Neural cell (in vitro differentiated cells): Measurements from ENCODE around the gene MAGED2. TPM values are rescaled to one million over a fixed set of nuclear protein-coding genes. Genes with fewer than 3 reads are reported as not detected.

ENCODE experiments used
- H2AFZ ChIP-seq: fragments of 200-600, 300-800 bp; sonication (generic), shearing (Covaris generic); 2 replicates; pipeline ENCODE4 v1.6.0; 2014; ENCODE audit warnings: low read depth, mild to moderate bottlenecking, antibody characterized with exemption, low read length, moderate library complexity
- H3F3A ChIP-seq: fragments of 200-600 bp; shearing (Covaris generic); 2 replicates; pipeline ENCODE4 v1.6.1; 2016; ENCODE audit warnings: mild to moderate bottlenecking, moderate library complexity, mixed read lengths, antibody characterized with exemption, low read length; ENCODE audit not compliant: insufficient read depth, poor library complexity, severe bottlenecking
- H3K27ac ChIP-seq: fragments of 200-600, 300-800 bp; sonication (generic), shearing (Covaris generic); 2 replicates; pipeline ENCODE4 v1.5.1; 2014; ENCODE audit warnings: mild to moderate bottlenecking, low read length, moderate library complexity
- H3K27me3 ChIP-seq: fragments of 300-800, 200-600 bp; sonication (generic), shearing (Covaris generic); 2 replicates; pipeline ENCODE4 v1.6.0; 2014; ENCODE audit warnings: mild to moderate bottlenecking, low read depth, low read length, moderate library complexity; ENCODE audit not compliant: insufficient read depth
- H3K36me3 ChIP-seq: fragments of 300-800, 200-600 bp; sonication (generic), shearing (Covaris generic); 2 replicates; pipeline ENCODE4 v1.5.1; 2014; ENCODE audit warnings: mild to moderate bottlenecking, antibody characterized with exemption, low read length, moderate library complexity; ENCODE audit not compliant: insufficient read depth
- H3K4me2 ChIP-seq: fragments of 300-800, 200-600 bp; sonication (generic), shearing (Covaris generic); 2 replicates; pipeline ENCODE4 v1.6.0; 2014; ENCODE audit warnings: mild to moderate bottlenecking, low read length
- H3K4me3 ChIP-seq: fragments of 300-800, 200-600 bp; sonication (generic), shearing (Covaris generic); 2 replicates; pipeline ENCODE4 v1.5.1; 2014; ENCODE audit warnings: mild to moderate bottlenecking, low read length, moderate library complexity
- H3K79me2 ChIP-seq: fragments of 200-600 bp; shearing (Covaris generic); replicated peaks from 2 replicates; pipeline ENCODE4 v1.6.0; 2014; ENCODE audit warnings: mild to moderate bottlenecking, low read length, moderate library complexity; ENCODE audit not compliant: insufficient read depth
- H3K9ac ChIP-seq: fragments of 300-800, 200-600 bp; sonication (generic), shearing (Covaris generic); 2 replicates; pipeline ENCODE4 v1.6.1; 2016; ENCODE audit warnings: mild to moderate bottlenecking, low read length, mixed read lengths
- H3K9me2 ChIP-seq: fragments of 200-600 bp; shearing (Covaris generic); 2 replicates; pipeline ENCODE4 v1.6.1; 2016; ENCODE audit warnings: mild to moderate bottlenecking, low read length, mixed read lengths; ENCODE audit not compliant: insufficient read depth
- H3K9me3 ChIP-seq: fragments of 200-600, 300-800 bp; sonication (generic), shearing (Covaris generic); 2 replicates; pipeline ENCODE4 v1.6.1; 2016; ENCODE audit warnings: mild to moderate bottlenecking, mixed run types, low read length, moderate library complexity, mixed read lengths
- H4K20me1 ChIP-seq: fragments of 200-600 bp; shearing (Covaris generic); 2 replicates; pipeline ENCODE4 v1.6.1; 2016; ENCODE audit warnings: mild to moderate bottlenecking, mixed run types; ENCODE audit not compliant: insufficient read depth
- EP300 ChIP-seq: fragments of 450-650 bp; conservative IDR thresholded peaks from 2 replicates; pipeline ENCODE4 v1.6.1; 2014; ENCODE audit warnings: antibody characterized with exemption, mild to moderate bottlenecking, moderate library complexity; ENCODE audit not compliant: poor library complexity, severe bottlenecking
- EZH2 ChIP-seq: fragments of 200-600, 300-800 bp; shearing (Covaris generic), sonication (generic); IDR thresholded peaks from 2 replicates; pipeline ENCODE4 v1.6.1; 2014; ENCODE audit warnings: antibody characterized with exemption, low read length, borderline replicate concordance, mild to moderate bottlenecking; ENCODE audit not compliant: insufficient read depth, poor library complexity, severe bottlenecking
- MXI1 ChIP-seq: fragments of 450-650 bp; conservative IDR thresholded peaks from 2 replicates; pipeline ENCODE4 v1.6.1; 2014; ENCODE audit warnings: antibody characterized with exemption, mild to moderate bottlenecking; ENCODE audit not compliant: poor library complexity, severe bottlenecking
- POLR2AphosphoS5 ChIP-seq: IDR thresholded peaks from 2 replicates; pipeline ENCODE4 v1.6.1; 2012
- RAD21 ChIP-seq: fragments of 450-650 bp; conservative IDR thresholded peaks from 2 replicates; pipeline ENCODE4 v1.6.1; 2014; ENCODE audit warnings: antibody characterized with exemption, mild to moderate bottlenecking, moderate library complexity
- SMC3 ChIP-seq: fragments of 450-650 bp; conservative IDR thresholded peaks from 2 replicates; pipeline ENCODE4 v1.6.1; 2014; ENCODE audit warnings: antibody characterized with exemption, mild to moderate bottlenecking, moderate library complexity; ENCODE audit not compliant: poor library complexity
- TAF1 ChIP-seq: IDR thresholded peaks from 2 replicates; pipeline ENCODE4 v1.6.1; 2012; ENCODE audit warnings: low read depth
- polyA plus RNA-seq: library from polyadenylated mRNA; depleted of rRNA; stranded (reverse); fragments of >200 nt; gene quantifications from 2 replicates; pipeline ENCODE4 v1.2.3, GENCODE V29; 2014
- TF ChIP-seq, protein P1 (sequence below): IDR thresholded peaks from 2 replicates; pipeline ENCODE4 v1.6.1; 2012; ENCODE audit warnings: borderline replicate concordance
- TF ChIP-seq, protein P2 (sequence below): fragments of 450-650 bp; IDR thresholded peaks from 2 replicates; pipeline ENCODE4 v1.5.1; 2014; ENCODE audit warnings: antibody characterized with exemption, mild to moderate bottlenecking, moderate library complexity; ENCODE audit not compliant: poor library complexity, severe bottlenecking

The MAGED2 gene
- polyA plus RNA-seq, 1 donor from 2014 or later, result 982 TPM

DNA sequence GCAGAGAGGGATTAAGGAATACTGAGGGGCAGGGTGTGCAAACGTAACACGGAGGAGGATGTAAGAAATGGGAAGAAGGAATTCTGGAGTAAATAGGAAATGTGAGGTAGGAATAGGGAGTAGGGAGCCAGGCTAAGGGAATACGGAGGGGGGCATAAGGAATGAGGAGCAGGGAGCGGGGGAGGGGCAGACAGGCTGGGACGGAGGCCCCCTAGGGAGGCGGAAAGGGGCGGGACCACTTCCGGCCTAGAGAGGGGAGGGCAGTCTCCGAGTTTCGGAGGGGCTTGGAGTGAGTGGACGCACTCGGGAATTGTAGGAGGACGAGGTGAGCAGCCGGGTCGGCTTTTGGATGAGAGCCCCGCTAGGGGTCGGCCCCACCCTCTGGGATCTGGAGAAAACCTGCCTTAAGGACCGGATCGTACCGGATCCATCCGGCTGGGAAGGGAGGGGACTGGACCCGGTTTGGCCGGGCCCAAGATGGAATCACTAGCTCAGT lies 612 bp downstream of the MAGED2 start:
- Histone ChIP-seq H3K27me3 (no peaks in the 10 kb centered on the region), H3K9me2 (no peaks in the 10 kb centered on the region), H3F3A (no peaks in the 10 kb centered on the region), H3K9ac (peak overlapping the region; percentile 97), H3K27ac (peak overlapping the region; percentile 99), H4K20me1 (no peaks in the 10 kb centered on the region), H3K9me3 (no peaks in the 10 kb centered on the region), H3K36me3 (no peaks in the 10 kb centered on the region), H3K4me3 (peak overlapping the region; percentile 79), H3K79me2 (peaks cover 17% of the 10 kb centered on the region), H2AFZ (peak overlapping the region; percentile 56), H3K4me2 (no peak overlapping the region)
- TF ChIP-seq EZH2, result no peak
- TF ChIP-seq TAF1, result peak; percentile 7
- no peak for TF ChIP-seq POLR2AphosphoS5
- peak; percentile 31 for TF ChIP-seq SMC3
- TF ChIP-seq, protein P1, sequence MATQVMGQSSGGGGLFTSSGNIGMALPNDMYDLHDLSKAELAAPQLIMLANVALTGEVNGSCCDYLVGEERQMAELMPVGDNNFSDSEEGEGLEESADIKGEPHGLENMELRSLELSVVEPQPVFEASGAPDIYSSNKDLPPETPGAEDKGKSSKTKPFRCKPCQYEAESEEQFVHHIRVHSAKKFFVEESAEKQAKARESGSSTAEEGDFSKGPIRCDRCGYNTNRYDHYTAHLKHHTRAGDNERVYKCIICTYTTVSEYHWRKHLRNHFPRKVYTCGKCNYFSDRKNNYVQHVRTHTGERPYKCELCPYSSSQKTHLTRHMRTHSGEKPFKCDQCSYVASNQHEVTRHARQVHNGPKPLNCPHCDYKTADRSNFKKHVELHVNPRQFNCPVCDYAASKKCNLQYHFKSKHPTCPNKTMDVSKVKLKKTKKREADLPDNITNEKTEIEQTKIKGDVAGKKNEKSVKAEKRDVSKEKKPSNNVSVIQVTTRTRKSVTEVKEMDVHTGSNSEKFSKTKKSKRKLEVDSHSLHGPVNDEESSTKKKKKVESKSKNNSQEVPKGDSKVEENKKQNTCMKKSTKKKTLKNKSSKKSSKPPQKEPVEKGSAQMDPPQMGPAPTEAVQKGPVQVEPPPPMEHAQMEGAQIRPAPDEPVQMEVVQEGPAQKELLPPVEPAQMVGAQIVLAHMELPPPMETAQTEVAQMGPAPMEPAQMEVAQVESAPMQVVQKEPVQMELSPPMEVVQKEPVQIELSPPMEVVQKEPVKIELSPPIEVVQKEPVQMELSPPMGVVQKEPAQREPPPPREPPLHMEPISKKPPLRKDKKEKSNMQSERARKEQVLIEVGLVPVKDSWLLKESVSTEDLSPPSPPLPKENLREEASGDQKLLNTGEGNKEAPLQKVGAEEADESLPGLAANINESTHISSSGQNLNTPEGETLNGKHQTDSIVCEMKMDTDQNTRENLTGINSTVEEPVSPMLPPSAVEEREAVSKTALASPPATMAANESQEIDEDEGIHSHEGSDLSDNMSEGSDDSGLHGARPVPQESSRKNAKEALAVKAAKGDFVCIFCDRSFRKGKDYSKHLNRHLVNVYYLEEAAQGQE, result peak; percentile 100
- TF ChIP-seq, protein P2, sequence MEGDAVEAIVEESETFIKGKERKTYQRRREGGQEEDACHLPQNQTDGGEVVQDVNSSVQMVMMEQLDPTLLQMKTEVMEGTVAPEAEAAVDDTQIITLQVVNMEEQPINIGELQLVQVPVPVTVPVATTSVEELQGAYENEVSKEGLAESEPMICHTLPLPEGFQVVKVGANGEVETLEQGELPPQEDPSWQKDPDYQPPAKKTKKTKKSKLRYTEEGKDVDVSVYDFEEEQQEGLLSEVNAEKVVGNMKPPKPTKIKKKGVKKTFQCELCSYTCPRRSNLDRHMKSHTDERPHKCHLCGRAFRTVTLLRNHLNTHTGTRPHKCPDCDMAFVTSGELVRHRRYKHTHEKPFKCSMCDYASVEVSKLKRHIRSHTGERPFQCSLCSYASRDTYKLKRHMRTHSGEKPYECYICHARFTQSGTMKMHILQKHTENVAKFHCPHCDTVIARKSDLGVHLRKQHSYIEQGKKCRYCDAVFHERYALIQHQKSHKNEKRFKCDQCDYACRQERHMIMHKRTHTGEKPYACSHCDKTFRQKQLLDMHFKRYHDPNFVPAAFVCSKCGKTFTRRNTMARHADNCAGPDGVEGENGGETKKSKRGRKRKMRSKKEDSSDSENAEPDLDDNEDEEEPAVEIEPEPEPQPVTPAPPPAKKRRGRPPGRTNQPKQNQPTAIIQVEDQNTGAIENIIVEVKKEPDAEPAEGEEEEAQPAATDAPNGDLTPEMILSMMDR, result no peak
- TF ChIP-seq EP300, result peak; percentile 34
- TF ChIP-seq RAD21, result peak; percentile 14
- TF ChIP-seq MXI1, result peak; percentile 16

DNA sequence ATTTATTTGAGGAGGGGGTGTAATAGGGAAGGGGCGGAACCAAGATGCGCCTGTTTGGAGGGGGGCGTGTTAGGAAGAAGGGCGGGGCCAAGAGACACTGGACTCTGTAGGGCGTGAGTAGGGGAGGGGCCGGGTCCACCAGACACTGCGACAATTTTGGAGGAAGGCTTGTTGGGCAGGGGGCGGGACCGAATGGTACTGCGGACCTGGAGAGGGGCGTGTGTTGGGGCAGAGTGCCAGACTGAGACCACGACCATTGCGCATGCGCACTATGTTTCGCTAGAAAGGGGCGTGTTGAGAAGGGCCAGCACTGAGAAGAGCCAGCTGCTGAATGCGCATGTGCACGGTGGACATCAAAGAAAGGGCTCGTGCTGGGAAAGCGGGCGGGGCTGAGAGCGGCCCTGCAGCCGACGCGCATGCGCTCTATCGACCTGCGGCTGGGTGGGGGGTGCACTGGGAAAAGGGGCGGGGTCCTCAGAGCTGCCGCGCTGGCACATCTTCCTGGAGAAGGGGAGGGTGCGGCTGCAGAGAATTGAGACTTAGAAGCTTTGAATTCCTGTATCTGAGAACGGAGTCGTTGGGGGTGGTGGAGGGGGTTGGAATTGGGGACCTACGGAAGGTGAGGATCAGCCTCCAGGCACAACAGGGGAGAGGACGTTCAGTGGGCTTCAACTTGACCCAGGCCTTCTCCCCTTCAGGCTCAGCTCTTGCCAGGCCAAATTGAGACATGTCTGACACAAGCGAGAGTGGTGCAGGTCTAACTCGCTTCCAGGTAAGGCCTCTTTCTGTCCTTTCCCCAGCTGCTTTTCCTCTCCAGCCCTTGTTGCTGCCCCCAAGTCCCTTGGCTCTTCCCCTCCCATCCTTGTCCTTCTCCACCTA lies 1.3 kb downstream of the MAGED2 start:
- Histone ChIP-seq H3F3A (no peaks in the 10 kb centered on the region), H3K9ac (peak overlapping the region; percentile 97), H3K9me3 (no peaks in the 10 kb centered on the region), H3K27ac (peak overlapping the region; percentile 99), H4K20me1 (no peaks in the 10 kb centered on the region), H3K79me2 (peaks cover 17% of the 10 kb centered on the region), H3K4me3 (peak overlapping the region; percentile 79), H3K36me3 (no peaks in the 10 kb centered on the region), H3K27me3 (no peaks in the 10 kb centered on the region), H2AFZ (peak overlapping the region; percentile 56), H3K4me2 (peak overlapping the region; percentile 48), H3K9me2 (no peaks in the 10 kb centered on the region)
- TF ChIP-seq, protein P2, result no peak
- TF ChIP-seq POLR2AphosphoS5 (peak; percentile 76), MXI1 (peak; percentile 25), EP300 (no peak), EZH2 (no peak), RAD21 (no peak), SMC3 (no peak), TAF1 (peak; percentile 18)
- TF ChIP-seq, protein P1, result no peak
